GM19468 (cell line): ENCODE results near the gene DOCK9.

ENCODE experiments used
- ATAC-seq: cut with Tn5 transposase; IDR thresholded peaks from one replicate; pipeline ENCODE4 v1.9.1; 2021; ENCODE audit warnings: mild to moderate bottlenecking, moderate library complexity, moderate number of reproducible peaks; ENCODE audit not compliant: unreplicated experiment; ENCODE audit errors: extremely low read depth

Gene DOCK9

DNA sequence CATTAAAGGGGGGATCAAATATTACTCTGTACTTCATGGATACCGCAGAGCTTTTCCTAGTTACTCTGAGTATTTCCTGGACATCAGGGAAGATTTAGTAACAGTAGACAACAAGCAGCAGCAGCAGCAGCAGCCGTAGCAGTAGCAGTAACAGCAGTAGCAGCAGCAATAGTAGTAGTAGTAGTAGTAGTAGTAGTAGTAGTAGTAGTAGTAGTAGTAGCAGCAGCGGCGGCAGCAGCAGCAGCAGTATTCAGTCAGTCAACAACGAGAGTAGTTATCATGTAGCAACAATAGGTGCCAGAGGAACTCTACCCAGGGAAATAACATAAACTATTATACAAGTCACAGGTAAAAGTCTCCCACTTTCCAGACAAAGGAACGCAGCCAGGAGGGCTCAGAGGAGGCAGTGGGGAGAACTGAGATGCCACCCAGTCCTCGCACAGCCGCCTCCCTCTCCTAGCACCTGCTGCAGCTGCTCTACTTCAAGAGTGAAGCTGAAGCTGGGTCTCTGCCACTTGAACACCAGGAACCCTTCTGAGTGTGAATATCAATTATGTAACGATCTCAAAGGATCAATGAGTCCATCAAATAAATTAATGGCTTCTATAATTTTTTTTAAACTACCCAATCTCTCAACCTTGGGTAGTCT lies 1.3 kb upstream of the DOCK9 start:
- ATAC-seq: no peak

DNA sequence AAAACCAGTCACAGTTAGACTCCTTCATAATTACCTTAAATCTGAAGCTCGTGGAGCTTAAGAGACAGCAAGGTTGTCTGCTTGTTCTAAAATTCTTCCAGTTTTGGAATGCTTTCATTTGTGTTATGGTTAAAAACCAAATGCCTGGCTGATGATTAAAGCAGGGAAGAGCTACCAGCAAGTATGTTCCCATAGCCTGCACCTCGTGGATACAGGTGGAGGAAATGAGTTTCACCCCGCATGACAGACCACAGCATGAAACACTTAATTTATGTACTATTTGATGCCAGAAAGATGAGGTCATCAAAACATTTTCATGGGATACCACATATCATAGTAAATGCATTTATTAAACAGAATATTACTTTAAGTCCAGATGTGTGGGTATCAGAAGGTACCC lies 416 bp upstream of the DOCK9 start:
- ATAC-seq: no peak

DNA sequence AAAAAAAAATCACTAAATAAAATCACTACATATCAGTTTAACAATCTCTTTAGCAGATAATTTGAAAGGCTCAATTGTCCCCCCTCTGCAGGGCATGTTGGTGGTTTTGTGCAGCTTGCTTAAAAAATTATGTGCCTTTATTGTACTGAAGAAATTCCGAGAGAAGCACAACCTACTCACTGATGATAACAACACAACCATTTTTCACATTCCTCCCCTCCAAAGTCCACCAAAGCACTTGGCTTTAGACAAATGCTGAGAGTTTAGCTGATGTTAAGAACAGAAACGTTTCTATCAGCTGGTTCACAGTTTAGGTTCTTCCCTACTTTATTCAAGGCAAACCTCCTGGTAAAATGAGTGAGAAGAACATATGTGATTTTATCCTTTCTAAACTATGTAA lies 923 bp downstream of the DOCK9 start:
- ATAC-seq: no peak

DNA sequence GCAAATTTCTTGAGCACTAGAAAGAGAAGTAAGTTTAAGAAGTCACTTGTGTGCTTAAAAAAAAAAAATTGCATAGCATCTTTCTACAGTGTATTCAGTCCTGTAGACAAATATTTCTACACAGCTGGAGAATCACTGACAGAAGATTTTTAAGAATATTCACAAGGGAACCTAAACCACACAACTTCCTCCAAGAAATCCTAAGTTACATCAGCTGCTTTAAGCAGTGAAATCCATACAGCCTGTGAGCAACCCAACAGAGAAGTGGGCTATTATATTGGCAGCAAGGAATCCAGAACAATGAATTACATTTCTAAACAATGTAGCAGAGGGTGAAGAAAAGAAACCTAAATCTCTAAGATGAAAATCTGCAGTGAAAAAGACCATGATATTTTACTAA lies 1.5 kb downstream of the DOCK9 start:
- no peak for ATAC-seq

DNA sequence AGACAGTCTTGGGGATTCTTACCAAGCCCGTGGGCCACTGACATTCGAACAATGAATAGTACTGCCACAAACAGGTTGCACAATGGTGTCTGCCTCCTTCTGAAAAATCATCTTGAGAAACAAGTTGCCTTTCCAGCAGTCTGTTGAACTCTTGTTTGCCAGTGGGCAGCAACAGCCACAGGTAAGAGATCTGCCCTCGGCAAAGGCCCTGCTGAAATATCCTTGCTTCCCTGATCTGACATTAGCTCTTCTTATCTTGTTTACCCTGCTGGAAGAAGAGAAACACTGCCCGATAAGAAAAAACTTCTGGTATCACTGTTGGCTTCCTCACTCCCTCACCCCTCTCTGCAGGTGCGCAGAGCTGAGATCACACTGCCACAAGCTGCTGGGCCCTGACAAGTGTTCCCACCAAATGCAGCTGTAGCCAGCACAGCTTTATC lies 2.0 kb downstream of the DOCK9 start:
- ATAC-seq: no peak

DNA sequence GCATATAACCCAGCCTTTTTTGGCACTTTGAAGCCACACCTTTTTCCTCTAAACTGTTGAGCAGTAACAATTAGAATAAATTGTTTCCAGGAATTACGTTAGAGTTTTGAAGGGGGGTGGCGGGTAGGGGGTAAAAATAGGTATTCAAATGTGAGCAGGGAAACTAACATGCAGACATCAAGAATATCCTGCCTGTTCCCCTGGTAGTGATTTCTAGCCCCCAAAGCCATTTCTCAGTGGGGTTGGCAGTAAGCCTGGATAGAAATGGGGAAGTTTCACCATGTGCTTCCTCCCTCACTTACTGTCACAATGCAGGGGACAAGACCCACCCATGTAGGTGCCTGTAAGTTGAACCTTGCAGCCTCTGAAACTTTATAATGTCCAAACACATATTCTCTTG lies 3.8 kb downstream of the DOCK9 start:
- no peak for ATAC-seq

DNA sequence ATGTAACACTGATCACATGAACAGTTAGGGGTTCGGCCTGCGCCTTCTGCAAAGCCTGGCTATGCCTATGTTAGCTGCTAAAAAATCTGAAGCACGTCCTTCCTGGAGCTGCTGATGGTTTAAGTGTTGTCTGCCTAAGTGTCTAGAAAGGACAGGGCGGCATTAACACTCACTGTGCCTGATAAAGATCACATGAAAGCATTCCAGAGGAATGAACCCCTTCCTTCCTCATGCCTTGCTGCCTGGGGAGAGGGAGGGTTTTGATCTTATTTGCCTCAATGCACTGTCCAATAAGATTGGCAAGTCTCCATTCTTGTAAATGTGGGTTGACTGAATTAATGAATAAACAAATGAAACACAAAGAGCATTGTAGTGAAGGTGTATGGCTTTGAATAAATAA lies 5.2 kb downstream of the DOCK9 start:
- no peak for ATAC-seq

DNA sequence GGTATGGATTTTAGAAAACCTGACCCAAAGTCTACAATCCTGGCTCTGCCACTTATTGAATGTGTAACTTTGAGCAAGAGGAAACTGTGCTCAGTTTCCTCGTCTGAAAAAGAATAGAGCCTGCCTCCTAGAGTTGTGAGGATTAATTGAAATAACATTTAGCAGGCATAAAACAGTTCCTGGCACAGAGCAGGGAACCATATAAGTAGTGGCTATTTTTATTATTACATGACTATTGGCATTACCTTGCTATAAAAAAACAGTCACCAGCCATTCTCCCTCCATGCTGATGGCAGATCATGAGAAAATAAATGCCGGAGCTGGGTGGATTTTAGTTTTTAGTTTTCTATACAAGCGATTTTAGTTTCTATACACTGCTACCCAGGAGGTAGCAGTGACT lies 5.8 kb downstream of the DOCK9 start:
- ATAC-seq: no peak

DNA sequence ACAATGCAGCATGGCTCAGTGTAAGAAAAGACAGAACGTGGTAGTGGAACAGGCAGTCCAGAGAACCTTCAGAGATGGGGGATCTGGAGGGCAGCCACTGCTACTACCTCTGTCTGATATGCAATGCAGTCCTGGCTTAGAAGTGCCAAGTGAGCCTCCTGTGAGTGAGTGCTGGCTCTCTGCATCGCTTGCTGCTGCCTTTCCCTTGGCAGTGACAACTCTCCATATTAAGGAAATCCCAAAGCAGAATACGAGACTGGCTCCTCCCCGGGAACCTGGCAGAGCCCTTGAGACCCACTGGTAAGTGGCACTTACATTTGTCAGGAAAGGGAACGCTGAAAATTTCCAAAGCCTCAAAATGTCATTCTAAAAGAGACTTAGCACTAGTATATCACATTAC lies 7.5 kb downstream of the DOCK9 start:
- no peak for ATAC-seq

DNA sequence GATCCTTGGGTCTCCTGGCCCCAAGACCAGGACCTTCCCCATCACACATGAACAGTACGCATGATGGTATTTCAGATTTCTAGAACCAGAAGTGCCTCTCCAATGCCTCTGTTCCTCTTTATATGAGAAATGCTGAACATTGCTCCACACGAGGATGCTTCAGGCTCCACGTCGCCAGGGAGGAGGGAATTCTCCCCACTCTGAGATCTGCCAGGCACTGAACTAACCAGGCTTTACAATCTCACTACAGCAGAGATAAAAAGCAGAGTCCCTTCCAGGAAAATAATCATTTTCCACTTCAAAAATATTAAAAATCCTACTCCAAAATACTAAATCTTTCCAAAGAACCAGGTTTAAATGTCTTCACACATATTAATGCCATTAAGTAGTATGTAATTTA lies 10.4 kb downstream of the DOCK9 start:
- ATAC-seq: no peak

DNA sequence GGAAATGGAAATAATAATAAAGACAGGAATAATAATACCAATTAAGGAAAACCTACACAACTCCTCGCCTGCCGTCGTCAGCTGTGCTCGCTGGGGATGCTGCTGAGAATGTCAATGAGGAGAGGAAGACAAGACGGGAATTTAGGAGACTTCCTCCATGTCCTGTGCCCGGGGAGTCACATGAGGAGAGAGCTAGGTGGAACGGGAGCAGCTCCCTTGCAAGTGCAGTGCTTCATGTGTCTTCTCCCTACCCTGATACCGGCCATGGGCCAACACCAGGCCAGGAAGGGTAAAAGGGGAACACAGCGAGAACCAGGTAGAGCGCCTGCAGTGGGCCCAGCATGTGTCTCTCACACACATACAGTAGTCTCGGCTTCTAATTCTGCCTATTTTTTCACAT lies 11.8 kb downstream of the DOCK9 start:
- no peak for ATAC-seq

DNA sequence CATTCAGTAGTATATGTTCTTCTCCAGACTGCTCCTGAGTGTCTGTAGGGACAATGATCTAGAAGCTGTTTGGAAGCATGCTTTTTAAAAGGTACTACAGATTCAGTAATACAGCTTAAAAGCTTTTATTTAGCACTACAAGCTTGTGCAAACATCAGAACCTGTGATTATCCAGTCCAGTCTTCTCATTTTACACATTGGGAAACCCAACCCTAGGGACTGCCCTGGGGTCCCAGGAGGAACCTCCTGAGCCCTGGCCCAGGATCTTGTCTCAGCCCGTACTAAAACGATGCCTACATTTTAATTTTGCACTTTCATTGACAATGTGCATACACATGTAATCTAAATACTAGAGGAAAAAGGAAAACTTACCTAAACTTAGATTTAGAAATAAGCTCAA lies 12.5 kb downstream of the DOCK9 start:
- ATAC-seq: no peak

DNA sequence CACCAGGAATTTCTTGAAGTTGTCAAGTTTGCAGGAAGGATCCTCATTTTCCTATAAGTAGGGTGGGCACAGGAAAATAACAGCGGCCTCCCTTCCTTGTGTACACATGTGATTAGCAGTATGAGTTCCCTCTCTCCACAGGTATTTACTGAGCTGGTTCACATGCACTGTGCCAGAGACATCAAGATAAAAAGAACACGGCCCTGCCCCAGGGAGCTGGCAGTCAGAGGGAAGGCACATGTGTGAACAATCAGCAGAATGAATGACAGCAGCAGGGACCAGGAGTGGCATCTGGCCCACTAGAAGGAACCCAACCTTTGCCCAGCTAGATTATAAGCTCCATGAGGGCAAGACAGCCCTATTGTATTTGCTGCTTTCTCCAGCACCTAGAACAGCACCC lies 13.9 kb downstream of the DOCK9 start:
- ATAC-seq: no peak

DNA sequence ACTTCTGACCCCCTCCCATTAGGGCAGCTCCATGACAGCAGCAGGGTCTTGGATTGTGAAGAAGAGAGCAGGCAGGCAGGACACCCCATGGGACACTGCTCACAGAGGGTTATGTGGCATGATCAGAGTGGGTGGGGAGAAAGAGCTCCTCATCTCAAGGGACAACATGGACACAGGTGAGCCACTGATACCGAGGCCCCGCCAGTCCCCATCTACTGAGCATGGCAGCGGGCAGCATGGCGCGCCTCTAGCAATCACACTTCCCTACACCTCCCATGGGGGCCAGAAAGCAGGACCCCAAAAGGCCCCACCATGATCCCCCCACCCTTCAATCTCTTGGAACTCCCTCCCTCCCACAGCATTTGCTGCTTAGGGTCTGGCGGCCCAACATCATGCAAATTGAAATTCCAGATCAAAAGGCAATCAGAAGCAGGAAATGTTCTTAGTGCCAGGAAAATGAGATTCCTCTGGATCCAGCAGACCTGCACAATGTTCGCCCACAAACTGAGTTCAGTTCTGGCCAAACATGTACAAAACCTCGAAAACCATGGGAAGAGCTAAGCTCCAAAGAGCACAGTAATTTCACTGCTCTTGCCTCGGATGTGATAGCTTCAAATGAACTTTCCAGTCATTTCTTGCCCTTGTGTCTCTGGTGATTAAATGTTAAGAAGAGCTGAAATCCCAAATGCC lies 14.8 kb downstream of the DOCK9 start:
- no peak for ATAC-seq

DNA sequence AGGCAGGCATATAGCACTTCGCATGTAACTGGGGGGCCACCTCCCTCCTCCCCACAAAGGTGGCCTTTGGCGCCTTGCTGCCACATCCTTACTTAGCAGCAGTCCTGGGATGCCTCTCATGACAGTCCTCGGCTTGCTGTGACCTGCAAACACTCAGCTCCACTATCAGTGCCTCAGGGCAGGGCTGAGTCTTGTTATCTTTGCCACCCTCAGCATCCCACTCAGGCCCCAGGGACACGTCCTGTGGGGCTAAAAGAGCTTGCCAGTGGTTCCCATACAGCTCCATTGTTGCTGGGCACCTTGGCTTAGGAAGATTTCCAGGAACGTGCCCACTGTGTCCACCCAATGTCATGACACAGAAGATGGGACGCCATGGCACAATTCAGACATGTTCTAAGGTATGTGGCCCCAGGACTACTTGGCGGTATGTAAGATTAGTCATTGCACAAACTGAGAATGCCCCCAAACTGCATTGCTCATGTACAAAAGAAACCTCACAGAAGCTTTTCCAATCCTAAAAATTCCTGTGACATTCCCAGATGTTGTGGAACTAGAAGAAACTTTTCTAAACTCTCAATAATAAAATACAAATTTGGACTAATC lies 16.3 kb downstream of the DOCK9 start:
- ATAC-seq: no peak

DNA sequence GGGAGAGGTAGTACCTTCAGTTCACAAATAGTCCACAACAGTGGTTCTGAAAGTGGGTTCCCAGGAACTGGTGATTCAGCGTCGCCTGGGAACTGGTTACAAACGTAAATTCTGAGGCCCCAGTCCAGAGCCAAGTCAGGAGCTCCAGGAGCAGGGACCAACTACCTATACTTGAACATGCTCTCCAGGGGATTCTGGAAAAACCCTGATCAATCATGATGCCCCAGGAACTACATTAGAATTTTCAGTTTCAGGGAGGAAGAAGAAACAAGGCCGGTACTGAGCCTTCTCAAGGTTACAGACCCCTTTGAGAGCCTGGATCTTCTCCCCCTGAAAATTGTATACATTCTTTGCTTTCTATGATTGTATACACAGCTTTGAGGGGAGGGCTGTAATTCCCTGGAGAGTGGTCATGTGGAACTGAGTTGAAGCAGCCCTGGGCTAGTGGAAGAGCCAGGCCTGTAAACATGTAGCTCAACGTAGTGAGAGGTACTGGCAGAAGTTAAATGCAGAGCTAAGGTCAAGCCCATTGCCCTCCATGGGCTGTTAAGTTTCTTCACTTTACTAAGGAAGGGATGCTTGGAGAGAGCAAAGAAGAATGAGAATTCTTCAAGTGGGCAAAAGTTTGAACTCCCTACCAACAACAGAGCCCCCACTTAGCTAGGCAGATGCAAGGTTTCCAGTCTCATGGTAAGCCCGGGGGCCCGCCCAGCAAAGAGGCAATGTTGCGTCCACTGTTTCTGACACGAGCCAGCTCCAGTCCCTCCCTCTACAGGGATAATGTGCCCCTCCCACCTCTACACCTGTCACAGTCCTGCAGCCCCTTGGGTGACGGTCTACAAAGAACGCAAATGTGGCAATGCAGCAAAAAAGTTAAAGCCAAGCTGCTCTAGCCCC lies 17.0 kb downstream of the DOCK9 start:
- no peak for ATAC-seq

DNA sequence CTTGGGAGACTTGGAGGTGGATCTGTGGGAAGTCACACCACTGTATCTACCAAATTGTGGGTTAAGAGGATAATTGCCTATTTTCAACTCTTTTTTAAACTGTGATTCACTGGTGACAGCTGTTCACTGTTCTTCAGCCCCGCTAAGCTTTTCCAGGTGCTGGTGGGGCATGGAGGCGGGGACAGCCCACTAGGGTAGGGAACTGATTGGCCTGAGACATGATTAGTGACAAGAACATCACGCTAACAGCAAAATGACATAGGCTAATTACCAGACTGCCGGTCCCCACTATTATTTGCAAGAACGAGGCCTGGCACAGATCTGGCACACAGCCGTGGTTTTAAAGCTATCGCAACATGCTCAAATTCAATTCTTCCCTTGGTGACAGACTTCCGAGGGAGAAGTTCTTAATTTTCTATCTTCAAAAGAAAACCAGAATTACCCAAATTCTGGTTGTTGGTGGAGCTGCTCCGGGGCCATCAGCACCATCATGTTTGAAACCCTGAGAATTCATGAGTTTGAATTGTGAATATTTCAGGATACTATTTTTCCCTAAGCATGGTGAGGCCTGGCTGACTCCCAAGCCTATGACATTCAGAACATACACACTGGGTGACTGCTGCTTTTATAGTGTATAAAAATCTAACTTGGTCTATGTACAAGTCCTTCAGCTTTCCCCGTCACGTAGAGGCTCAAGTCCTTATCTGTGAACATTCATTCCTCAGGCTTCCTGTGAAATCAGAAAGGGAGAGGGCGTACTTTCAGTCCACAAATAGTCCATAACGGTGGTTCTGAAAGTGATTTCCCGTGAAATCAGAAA lies 17.9 kb downstream of the DOCK9 start:
- no peak for ATAC-seq

DNA sequence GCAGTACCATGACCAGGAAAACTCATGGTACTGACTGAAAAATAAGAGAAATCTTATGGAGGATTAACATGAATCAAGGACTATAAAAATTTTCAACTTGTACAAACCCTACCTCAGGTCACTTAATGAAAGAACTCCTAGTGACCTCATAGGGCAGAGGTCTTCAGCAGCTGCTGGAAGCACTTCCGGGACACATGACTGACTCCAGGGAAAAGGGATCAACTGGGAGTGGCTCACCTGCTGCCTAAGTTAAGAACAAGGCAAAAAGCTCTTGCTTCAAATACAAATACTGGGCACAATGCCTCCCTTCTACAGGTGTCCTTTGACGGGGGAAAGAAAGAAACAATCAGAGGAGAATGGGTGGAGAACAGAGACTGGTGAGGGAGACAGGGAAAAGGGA lies 18.6 kb downstream of the DOCK9 start:
- no peak for ATAC-seq

DNA sequence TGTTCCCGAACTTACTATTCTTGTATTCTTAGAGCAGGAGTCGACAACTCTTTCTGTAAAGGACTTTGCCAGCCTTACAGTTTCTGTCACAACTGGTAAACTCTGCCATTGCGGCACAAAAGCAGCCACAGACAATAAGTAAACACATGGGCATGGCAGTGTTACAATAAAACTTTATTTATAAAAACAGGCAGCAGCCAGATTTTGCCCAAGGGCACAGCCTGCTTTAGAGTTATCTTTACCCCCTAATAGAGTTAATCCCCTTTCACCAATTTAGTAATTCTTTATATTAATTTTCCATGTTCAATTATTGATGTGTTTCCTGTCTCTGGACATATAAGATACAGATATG lies 19.4 kb downstream of the DOCK9 start:
- ATAC-seq: no peak
